Tibial nerve (tissue), 4 donors: ENCODE results near the gene TNFRSF13B.

Experiments used
- EP300 ChIP-seq, 2 donors: sonication (generic); formaldehyde crosslinking; IDR thresholded peaks; one replicate each; pipeline ENCODE4 v1.6.1; 2017; ENCODE audit warnings: antibody characterized with exemption in 2 of 2, mild to moderate bottlenecking in 1 of 2
- POLR2A ChIP-seq, 2 donors: fragments of 450-650 bp; IDR thresholded peaks; one replicate each; pipeline ENCODE4 v1.6.1; 2017; ENCODE audit warnings: antibody characterized with exemption in 2 of 2, mild to moderate bottlenecking in 2 of 2, moderate library complexity in 2 of 2
- TF ChIP-seq, protein P1 (sequence below), 5 experiments: fragments of 200-600 bp in 3 of 5; fragments of 450-650 bp in 2 of 5; sonication (generic) in 3 of 5; IDR thresholded peaks; one replicate each; pipeline ENCODE4 v1.5.1; 2016 to 2019; ENCODE audit warnings: antibody characterized with exemption in 5 of 5, mild to moderate bottlenecking in 3 of 5, moderate library complexity in 2 of 5

DNA sequence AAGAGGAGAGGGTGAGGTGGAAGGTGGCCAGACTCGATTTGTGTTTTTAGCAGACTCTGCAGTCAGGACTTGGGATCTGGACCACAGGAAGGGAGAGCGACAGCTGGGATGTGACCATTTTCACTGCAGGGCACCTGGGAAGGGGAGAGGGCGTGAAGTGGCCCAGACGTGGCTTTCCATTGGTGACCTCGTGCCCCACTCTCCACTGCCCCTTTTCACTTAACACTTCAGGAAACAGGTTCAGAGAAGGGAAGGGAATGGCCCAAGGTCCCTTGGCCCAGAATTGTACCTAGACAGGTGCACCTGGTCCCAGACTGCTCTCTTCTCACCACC, 47.5 kb upstream of the TNFRSF13B start:
- TF ChIP-seq, protein P1, sequence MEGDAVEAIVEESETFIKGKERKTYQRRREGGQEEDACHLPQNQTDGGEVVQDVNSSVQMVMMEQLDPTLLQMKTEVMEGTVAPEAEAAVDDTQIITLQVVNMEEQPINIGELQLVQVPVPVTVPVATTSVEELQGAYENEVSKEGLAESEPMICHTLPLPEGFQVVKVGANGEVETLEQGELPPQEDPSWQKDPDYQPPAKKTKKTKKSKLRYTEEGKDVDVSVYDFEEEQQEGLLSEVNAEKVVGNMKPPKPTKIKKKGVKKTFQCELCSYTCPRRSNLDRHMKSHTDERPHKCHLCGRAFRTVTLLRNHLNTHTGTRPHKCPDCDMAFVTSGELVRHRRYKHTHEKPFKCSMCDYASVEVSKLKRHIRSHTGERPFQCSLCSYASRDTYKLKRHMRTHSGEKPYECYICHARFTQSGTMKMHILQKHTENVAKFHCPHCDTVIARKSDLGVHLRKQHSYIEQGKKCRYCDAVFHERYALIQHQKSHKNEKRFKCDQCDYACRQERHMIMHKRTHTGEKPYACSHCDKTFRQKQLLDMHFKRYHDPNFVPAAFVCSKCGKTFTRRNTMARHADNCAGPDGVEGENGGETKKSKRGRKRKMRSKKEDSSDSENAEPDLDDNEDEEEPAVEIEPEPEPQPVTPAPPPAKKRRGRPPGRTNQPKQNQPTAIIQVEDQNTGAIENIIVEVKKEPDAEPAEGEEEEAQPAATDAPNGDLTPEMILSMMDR (IDR thresholded peaks at IDR 0.05) = no peak
- TF ChIP-seq EP300 (IDR thresholded peaks at IDR 0.05) = no peak
- TF ChIP-seq POLR2A (IDR thresholded peaks at IDR 0.05) = no peak
